Ectodermal cell (in vitro differentiated cells): ENCODE measurements around the gene SELL.
"Not testable (repeated sequence)": the region's sequence is repeated elsewhere in the genome, so short reads cannot be mapped to it uniquely, and the experiment has no call there.

Source experiments
- H3K27ac ChIP-seq: 2 replicates; pipeline ENCODE4 v1.7.0; 2013; ENCODE audit warnings: mild to moderate bottlenecking, low read depth, low read length; ENCODE audit not compliant: insufficient read depth, poor library complexity, severe bottlenecking
- H3K27me3 ChIP-seq: 2 replicates; pipeline ENCODE4 v1.7.0; 2013; ENCODE audit warnings: mild to moderate bottlenecking, low read length; ENCODE audit not compliant: insufficient read depth, control insufficient read depth, poor library complexity, severe bottlenecking
- H3K36me3 ChIP-seq: one replicate; pipeline ENCODE4 v1.7.0; 2013; ENCODE audit warnings: low read length; ENCODE audit not compliant: control insufficient read depth, insufficient read depth
- H3K4me1 ChIP-seq: one replicate; pipeline ENCODE4 v1.7.0; 2013; ENCODE audit warnings: low read length; ENCODE audit not compliant: control insufficient read depth, insufficient read depth
- H3K4me3 ChIP-seq: 2 replicates; pipeline ENCODE4 v1.7.0; 2013; ENCODE audit warnings: low read depth, low read length, control low read depth; ENCODE audit not compliant: insufficient read depth
- H3K9me3 ChIP-seq: 2 replicates; pipeline ENCODE4 v1.7.0; 2013; ENCODE audit warnings: mild to moderate bottlenecking, low read length, moderate library complexity; ENCODE audit not compliant: control insufficient read depth
- WGBS, 2 experiments: methylation state at CpG; one replicate each; pipeline ENCODE4 v1.1.7; 2013; ENCODE audit warnings: missing lambda C conversion rate in 2 of 2; 5-methylcytosine and 5-hydroxymethylcytosine counted together

The SELL gene

DNA sequence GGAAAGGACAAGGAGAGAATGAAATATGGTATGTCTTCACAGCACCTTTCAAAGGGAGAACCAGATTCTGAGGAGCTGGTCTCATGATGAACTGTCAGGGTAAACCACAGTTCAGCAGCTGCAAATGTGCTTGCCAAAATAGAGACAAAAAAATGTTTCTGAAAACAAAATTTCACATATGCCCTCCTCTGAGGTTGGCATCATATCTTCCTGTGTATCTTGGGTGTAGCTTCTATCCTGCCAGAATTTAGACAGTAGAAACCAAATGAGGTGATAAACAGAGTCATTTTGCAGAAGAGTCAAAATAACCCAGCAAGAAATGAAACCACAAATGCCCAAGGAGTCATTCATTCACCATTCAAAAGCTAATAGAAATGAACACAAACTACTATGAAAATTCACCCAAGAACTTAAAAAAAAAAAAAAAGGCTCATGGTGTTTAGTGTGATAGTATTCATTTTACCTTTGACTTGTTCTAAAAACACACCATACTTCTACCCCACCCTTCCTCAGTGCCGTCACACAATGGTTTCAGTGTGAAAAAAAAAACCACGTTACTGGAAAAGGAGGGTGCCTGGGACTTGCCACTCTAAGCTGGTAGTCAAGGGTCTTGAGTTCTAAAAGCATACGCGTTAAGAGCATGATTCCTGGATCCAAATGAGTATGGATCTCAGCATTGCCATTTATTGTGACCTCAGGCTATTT, 18.5 kb downstream of the SELL start:
- Histone ChIP-seq H3K4me3 (no peak overlapping the region), H3K27ac (no peak overlapping the region), H3K27me3 (no peaks in the 10 kb centered on the region), H3K4me1 (no peaks in the 10 kb centered on the region), H3K9me3 (no peaks in the 10 kb centered on the region), H3K36me3 (no peaks in the 10 kb centered on the region)
- WGBS, 2 experiments: 85 to 94% methylated on average over 4 of the region's 4 CpGs

DNA sequence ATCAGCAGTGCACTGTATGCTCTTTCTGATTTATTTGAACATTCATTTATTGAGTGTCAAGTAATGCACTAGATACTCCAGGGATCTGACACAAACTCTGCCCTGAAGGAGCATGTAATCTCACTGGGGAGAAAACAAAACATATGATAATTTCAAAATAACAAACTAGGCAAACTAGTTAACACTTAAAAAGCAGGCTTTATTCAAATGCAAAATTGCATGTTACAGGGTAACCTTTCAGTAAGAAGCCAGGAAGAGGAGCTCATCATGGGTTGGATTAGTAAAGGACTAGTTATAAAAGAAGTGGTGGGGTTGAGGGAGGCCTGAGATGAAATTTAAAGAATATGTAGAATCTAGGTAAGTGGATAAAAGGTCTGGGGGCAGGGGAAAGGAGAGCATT, 20.9 kb downstream of the SELL start:
- Histone ChIP-seq H3K27ac (no peak overlapping the region), H3K27me3 (no peaks in the 10 kb centered on the region), H3K36me3 (no peaks in the 10 kb centered on the region), H3K4me1 (no peaks in the 10 kb centered on the region), H3K9me3 (no peaks in the 10 kb centered on the region), H3K4me3 (no peak overlapping the region)

DNA sequence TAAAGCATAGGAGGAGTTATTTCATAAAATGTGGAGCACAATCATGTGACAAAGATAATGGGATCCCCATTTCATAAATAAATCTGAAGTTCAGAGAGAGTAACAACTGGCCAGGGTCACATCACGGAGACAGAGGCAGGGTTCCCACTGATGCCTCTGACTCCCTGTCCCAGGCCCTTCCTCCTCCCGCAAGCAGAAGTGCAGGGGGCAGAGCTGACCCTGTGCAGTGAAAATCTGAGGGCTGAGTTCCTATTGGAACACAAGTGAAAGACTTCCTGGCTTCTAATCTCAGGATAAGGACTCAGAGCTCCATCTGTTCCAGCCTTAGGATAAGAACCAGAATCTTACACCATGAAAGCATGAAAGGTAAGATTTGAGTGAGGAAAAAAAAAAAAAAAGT, 22.0 kb downstream of the SELL start:
- Histone ChIP-seq H3K4me1 (no peaks in the 10 kb centered on the region), H3K9me3 (no peaks in the 10 kb centered on the region), H3K27me3 (no peaks in the 10 kb centered on the region), H3K27ac (no peak overlapping the region), H3K36me3 (no peaks in the 10 kb centered on the region), H3K4me3 (no peak overlapping the region)
- 64 to 75% methylated on average over 2 of the region's 2 CpGs for WGBS, 2 experiments

DNA sequence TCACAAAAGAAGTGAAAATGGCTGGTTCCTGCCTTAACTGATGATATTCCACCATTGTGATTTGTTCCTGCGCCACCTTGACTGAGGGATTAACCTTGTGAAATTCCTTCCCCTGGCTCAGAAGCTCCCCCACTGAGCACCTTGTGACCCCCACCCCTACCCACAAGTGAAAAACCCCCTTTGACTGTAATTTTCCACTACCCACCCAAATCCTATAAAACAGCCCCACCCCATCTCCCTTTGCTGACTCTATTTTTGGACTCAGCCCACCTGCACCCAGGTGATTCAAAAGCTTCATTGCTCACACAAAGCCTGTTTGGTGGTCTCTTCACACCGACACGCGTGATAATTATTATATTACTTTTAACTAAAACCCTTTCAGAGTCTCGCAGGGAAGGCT, 23.0 kb downstream of the SELL start:
- WGBS, 2 experiments: 89 to 97% methylated on average over 5 of the region's 5 CpGs
- H3K9me3 ChIP-seq, H3K36me3 ChIP-seq, H3K27ac ChIP-seq, H3K27me3 ChIP-seq, H3K4me3 ChIP-seq, H3K4me1 ChIP-seq: not testable (repeated sequence)

DNA sequence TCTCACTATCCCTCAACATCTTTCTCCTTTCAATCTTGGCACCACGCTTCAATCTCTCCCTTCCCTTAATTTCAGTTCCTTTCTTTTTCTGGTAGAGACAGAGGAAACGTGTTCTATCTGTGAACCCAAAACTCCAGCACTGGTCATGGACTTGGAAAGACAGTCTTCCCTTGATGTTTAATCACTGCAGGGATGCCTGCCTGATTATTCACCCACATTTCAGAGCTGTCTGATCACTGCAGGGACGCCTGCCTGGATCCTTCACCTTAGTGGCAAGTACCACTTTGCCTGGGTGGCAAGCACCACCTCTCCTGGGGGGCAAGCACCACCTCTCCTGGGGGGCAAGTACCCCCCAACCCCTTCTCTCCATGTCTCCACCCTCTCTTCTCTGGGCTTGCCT, 27.8 kb downstream of the SELL start:
- Histone ChIP-seq H3K27me3 (peaks cover 23% of the 10 kb centered on the region), H3K27ac (no peak overlapping the region), H3K4me1 (no peaks in the 10 kb centered on the region), H3K9me3 (no peaks in the 10 kb centered on the region), H3K4me3 (no peak overlapping the region), H3K36me3 (no peaks in the 10 kb centered on the region)
- WGBS, 2 experiments: 93 to 94% methylated on average over 3 of the region's 3 CpGs

DNA sequence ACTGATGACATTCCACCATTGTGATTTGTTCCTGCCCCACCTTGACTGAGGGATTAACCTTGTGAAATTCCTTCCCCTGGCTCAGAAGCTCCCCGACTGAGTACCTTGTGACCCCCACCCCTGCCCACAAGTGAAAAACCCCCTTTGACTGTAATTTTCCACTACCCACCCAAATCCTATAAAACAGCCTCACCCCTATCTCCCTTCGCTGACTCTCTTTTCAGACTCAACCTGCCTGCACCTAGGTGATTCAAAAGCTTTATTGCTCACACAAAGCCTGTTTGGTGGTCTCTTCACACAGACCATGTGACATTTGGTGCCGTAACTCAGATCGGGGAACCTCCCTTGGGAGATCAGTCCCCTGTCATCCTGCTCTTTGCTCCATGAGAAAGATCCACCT, 28.3 kb downstream of the SELL start:
- H3K9me3 ChIP-seq, H3K4me3 ChIP-seq, H3K27ac ChIP-seq, H3K4me1 ChIP-seq, H3K36me3 ChIP-seq: not testable (repeated sequence)
- WGBS, 2 experiments: 79 to 84% methylated on average over 4 of the region's 4 CpGs
- H3K27me3 ChIP-seq: peaks cover 23% of the 10 kb centered on the region

DNA sequence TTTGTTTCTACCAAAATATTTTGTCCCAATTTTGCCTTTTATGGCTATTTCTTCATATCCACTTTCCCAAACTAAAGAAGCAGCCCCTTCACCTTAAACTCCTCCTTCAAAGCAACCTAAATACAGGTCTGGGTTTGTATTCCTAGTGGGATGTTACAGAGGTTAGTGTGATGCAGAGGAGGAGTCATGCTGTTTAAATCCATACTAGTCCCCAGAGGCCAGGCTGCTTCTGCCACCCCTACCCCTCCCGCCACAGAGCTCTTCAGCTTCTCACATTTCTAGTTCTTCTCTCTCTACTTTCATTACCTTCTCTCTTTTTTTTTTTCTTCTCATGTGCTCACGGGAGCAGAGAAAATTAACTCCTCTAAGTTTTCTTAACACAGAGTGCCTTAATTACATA, 29.3 kb downstream of the SELL start:
- H3K4me3 ChIP-seq: no peak overlapping the region
- H3K36me3 ChIP-seq: no peaks in the 10 kb centered on the region
- 11 to 17% methylated on average over 1 to 2 of the region's 2 CpGs for WGBS, 2 experiments

DNA sequence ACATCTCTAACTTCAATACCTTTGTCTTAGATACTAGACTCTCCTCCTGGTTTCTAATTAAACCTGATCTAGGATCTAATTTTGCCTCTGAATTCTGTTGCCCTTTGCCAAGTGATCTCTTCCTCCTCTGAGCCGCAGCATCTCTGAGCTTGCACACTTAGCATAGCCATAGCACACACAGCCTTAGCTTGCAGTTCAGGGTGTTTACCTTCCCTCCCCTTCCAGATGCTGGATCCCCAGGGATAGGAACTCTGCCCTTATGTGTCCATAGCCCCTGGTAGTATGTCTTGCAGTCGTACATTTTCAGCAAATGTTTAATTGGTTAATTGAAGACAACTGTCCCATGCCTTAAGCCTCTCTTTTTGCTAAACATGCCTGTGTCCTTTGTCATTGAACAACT, 30.3 kb downstream of the SELL start:
- H3K4me3 ChIP-seq: no peak overlapping the region
- H3K27me3 ChIP-seq: peaks cover 23% of the 10 kb centered on the region
- H3K9me3 ChIP-seq: no peaks in the 10 kb centered on the region
- H3K36me3 ChIP-seq: no peaks in the 10 kb centered on the region
- WGBS, 2 experiments: 71 to 80% methylated on average over 2 of the region's 2 CpGs
- no peaks in the 10 kb centered on the region for H3K4me1 ChIP-seq
- H3K27ac ChIP-seq: no peak overlapping the region

More for the DNA sequence above, 29.3 kb downstream of the SELL start:
- Histone ChIP-seq H3K9me3 (no peaks in the 10 kb centered on the region), H3K4me1 (no peaks in the 10 kb centered on the region), H3K27me3 (peaks cover 23% of the 10 kb centered on the region), H3K27ac (no peak overlapping the region)

DNA sequence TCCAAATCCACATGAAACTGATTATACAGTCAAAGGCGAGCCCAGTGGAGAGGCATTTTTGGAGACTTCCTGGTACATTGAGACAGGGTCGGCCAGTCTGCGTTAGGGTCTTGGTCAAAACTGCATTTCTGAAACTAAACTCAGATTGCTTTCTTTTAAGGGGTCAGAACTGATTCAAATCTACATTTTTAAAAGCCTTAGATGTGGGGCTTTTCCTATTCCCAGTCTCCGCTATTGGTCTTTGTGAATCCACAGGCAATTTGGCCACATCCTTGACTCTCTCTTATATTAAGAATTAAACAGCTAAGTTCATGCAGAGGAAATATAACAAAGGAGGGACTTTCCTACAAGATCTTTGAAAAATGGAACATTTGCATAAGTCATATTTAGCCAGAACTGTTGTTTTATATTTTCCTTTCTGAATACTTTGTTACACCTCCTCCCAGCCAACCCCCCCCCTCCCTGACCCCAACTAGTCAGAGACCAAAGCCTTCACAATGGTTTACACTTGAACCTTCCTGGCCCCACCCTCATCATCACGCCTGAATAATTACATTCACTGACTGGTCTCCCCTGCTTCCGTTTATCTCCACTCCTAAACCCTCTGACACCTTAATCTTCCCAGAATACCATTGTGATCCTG, 30.9 kb downstream of the SELL start:
- Histone ChIP-seq H3K27ac (no peak overlapping the region), H3K36me3 (no peaks in the 10 kb centered on the region), H3K4me3 (no peak overlapping the region), H3K27me3 (peaks cover 23% of the 10 kb centered on the region), H3K9me3 (no peaks in the 10 kb centered on the region), H3K4me1 (no peaks in the 10 kb centered on the region)
- WGBS, 2 experiments: 72 to 77% methylated on average over 6 of the region's 6 CpGs

DNA sequence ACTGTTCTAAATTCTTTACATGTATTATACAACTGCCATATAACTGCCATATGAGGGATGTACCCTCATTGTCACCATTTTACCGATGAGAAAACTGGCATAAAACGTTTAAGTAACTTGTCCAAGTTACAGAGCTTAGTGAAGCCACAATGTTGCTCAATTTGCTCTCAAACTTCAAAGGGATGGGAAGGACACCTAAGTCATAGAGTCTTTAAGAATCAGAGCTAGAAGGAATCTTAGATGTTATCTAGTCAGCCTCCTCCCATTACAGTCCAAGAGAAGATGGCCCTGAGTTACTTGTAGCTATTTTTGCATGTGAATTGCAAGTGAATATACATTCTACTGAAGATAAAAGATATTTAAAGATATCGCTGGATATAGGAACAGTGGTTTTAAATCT, 31.7 kb downstream of the SELL start:
- Histone ChIP-seq H3K27ac (no peak overlapping the region), H3K4me1 (no peaks in the 10 kb centered on the region), H3K36me3 (no peaks in the 10 kb centered on the region), H3K27me3 (peaks cover 23% of the 10 kb centered on the region), H3K4me3 (no peak overlapping the region), H3K9me3 (no peaks in the 10 kb centered on the region)
- 77 to 85% methylated on average over 2 of the region's 3 CpGs for WGBS, 2 experiments
